ENCODE data around the gene SELENON. TPM values are rescaled to one million over a fixed set of nuclear protein-coding genes. Genes with fewer than 3 reads are reported as not detected.

Gene SELENON
- total and polyA plus RNA-seq, 2 donors from 2014 or later: 69.3 to 116 TPM

- H3K4me3 ChIP-seq (ENCODE audit: low read length in 3 of 3): no peak overlapping the region
- no peak for FAIRE-seq
- no peak for TF ChIP-seq CTCF (IDR thresholded peaks at IDR 0.05; ENCODE audit: borderline replicate concordance, extremely low read depth, insufficient read depth)
- no peaks in the 10 kb centered on the region for H3K9me3 ChIP-seq (ENCODE audit: control insufficient read depth in 2 of 3, insufficient read depth in 1 of 3, low read length in 3 of 3)
- DNase-seq: no peak
- H3K36me3 ChIP-seq (ENCODE audit: control insufficient read depth in 2 of 3, insufficient read depth in 3 of 3, low read length in 3 of 3): no peaks in the 10 kb centered on the region
- H3K4me1 ChIP-seq (ENCODE audit: control insufficient read depth in 2 of 3, insufficient read depth in 2 of 3, low read depth in 1 of 3, low read length in 3 of 3): no peaks in the 10 kb centered on the region
- intact Hi-C loops (cut with DNase I): no loop called here
- no peak overlapping the region for H3K9ac ChIP-seq (ENCODE audit: low read length in 3 of 3)
- H3K27me3 ChIP-seq (ENCODE audit: control insufficient read depth, insufficient read depth, low read length): no peaks in the 10 kb centered on the region
- H3K27ac ChIP-seq (ENCODE audit: low read depth in 2 of 2, low read length in 2 of 2): no peak overlapping the region
Observed at GRCh38 chr1:25843483-25843882, 43.5 kb downstream of the SELENON start.

- Histone ChIP-seq H3K27ac (ENCODE audit: low read depth in 2 of 2, low read length in 2 of 2) (no peak overlapping the region), H3K9ac (ENCODE audit: low read length in 3 of 3) (no peak overlapping the region), H3K4me1 (ENCODE audit: control insufficient read depth in 2 of 3, insufficient read depth in 2 of 3, low read depth in 1 of 3, low read length in 3 of 3) (no peaks in the 10 kb centered on the region), H3K36me3 (ENCODE audit: control insufficient read depth in 2 of 3, insufficient read depth in 3 of 3, low read length in 3 of 3) (no peaks in the 10 kb centered on the region), H3K9me3 (ENCODE audit: control insufficient read depth in 2 of 3, insufficient read depth in 1 of 3, low read length in 3 of 3) (no peaks in the 10 kb centered on the region), H3K27me3 (ENCODE audit: control insufficient read depth, insufficient read depth, low read length) (no peaks in the 10 kb centered on the region), H3K4me3 (ENCODE audit: low read length in 3 of 3) (no peak overlapping the region)
- DNase-seq (peak in 2 of 5 donors; percentile 36 to 38), FAIRE-seq (no peak)
- no peak for TF ChIP-seq CTCF (IDR thresholded peaks at IDR 0.05; ENCODE audit: borderline replicate concordance, extremely low read depth, insufficient read depth)
- intact Hi-C loops (cut with DNase I): no loop called here
Observed at GRCh38 chr1:25844536-25845337, 44.7 kb downstream of the SELENON start.

GRCh38 chr1:25845664-25846063 lies 45.7 kb downstream of the SELENON start:
- Histone ChIP-seq H3K27me3 (ENCODE audit: control insufficient read depth, insufficient read depth, low read length) (no peaks in the 10 kb centered on the region), H3K36me3 (ENCODE audit: control insufficient read depth in 2 of 3, insufficient read depth in 3 of 3, low read length in 3 of 3) (no peaks in the 10 kb centered on the region), H3K4me1 (ENCODE audit: control insufficient read depth in 2 of 3, insufficient read depth in 2 of 3, low read depth in 1 of 3, low read length in 3 of 3) (no peaks in the 10 kb centered on the region), H3K27ac (ENCODE audit: low read depth in 2 of 2, low read length in 2 of 2) (no peak overlapping the region), H3K4me3 (ENCODE audit: low read length in 3 of 3) (no peak overlapping the region), H3K9me3 (ENCODE audit: control insufficient read depth in 2 of 3, insufficient read depth in 1 of 3, low read length in 3 of 3) (no peaks in the 10 kb centered on the region), H3K9ac (ENCODE audit: low read length in 3 of 3) (no peak overlapping the region)
- TF ChIP-seq CTCF (IDR thresholded peaks at IDR 0.05; ENCODE audit: borderline replicate concordance, extremely low read depth, insufficient read depth): no peak
- FAIRE-seq: no peak
- intact Hi-C loops (cut with DNase I): no loop called here
- no peak for DNase-seq

All from kidney (tissue), 14 donors.